Left ventricle myocardium superior (tissue), 1 donor: ENCODE measurements around the gene SH3PXD2A. TPM values are rescaled to one million over a fixed set of nuclear protein-coding genes. Genes with fewer than 3 reads are reported as not detected.
"Not testable (repeated sequence)": the region's sequence is repeated elsewhere in the genome, so short reads cannot be mapped to it uniquely, and the experiment has no call there.

Source experiments
- ATAC-seq: fragments of 200-7000 bp; cut with Tn5 transposase; one replicate; pipeline ENCODE4 v1.9.1; 2020; ENCODE audit warnings: mild to moderate bottlenecking, moderate library complexity
- DNase-seq: peaks from one replicate; pipeline ENCODE4 v3.0.0-alpha.2; 2020
- intact Hi-C: fragments of 100-400 bp; cut with micrococcal nuclease; formaldehyde crosslinking; loops from one replicate; pipeline ENCODE4 v1.11.0; 2022
- total RNA-seq: library from RNA; stranded (reverse); fragmentation: NEBNext Ultra II Directional; extraction: Animal tissue kit (Norgen Biotek cat#: 25700); gene quantifications from one replicate; pipeline ENCODE4 v1.2.1, GENCODE V29; 2021
- donor health status: DM: no; HTN: yes; CAD: no; lungs with severe emphysema.

SH3PXD2A gene
- total RNA-seq, 1 donor from 2014 or later: 28.6 TPM

GRCh38 chr10:103852856-103853255, 2.5 kb downstream of the SH3PXD2A start:
- DNase-seq: no peak
- ATAC-seq: peak; percentile 27
- intact Hi-C loops: no loop called here

- intact Hi-C loops: no loop called here
- peak; percentile 47 for ATAC-seq
- peak; percentile 73 for DNase-seq
Measured at GRCh38 chr10:103852189-103852711, 3.1 kb downstream of the SH3PXD2A start.

GRCh38 chr10:103851261-103851660, 4.1 kb downstream of the SH3PXD2A start:
- no peak for ATAC-seq
- intact Hi-C loops: no loop called here
- DNase-seq: no peak

- intact Hi-C loops: no loop called here
- peak; percentile 27 for ATAC-seq
- peak; percentile 38 for DNase-seq
Measured at GRCh38 chr10:103850572-103850895, 4.8 kb downstream of the SH3PXD2A start.

DNA sequence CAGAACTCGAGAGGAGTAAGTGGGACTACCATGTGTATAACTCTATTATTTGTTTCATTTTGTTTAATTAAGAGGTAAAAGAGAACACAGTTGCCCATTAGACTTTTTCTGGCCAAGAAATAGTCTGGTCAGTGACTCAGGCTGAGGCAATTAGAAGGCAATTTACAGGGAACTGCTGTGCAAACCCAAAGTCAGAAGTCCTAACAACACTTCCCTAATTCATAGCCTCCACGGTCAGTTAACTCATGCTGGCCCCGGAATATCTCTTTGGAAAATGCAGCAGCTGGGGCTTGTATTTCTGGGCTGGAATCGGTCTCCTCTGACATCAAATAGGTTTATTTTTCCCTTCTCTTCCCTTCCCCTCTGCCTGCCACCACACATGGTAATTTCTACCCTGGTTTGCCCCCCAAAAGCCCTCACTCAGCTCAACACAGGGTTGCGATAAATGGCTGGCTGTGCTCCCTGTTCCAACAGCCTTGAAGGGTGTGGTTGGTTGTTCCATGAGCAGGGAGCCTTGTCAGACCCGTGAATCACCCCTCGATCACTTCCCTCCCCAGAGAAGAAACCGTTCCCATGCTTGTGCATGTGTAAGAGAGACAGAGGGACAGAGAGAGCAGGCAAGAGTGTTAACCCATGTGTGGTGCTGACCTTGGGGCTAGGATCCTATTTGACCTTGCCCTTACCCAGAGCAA, 5.3 kb downstream of the SH3PXD2A start:
- DNase-seq (no peak), ATAC-seq (peak; percentile 24)
- intact Hi-C loops: no loop called here

- DNase-seq (peak; percentile 42), ATAC-seq (peak; percentile 3)
- intact Hi-C loops: no loop called here
Measured at GRCh38 chr10:103849212-103849877, 6.0 kb downstream of the SH3PXD2A start.

DNA sequence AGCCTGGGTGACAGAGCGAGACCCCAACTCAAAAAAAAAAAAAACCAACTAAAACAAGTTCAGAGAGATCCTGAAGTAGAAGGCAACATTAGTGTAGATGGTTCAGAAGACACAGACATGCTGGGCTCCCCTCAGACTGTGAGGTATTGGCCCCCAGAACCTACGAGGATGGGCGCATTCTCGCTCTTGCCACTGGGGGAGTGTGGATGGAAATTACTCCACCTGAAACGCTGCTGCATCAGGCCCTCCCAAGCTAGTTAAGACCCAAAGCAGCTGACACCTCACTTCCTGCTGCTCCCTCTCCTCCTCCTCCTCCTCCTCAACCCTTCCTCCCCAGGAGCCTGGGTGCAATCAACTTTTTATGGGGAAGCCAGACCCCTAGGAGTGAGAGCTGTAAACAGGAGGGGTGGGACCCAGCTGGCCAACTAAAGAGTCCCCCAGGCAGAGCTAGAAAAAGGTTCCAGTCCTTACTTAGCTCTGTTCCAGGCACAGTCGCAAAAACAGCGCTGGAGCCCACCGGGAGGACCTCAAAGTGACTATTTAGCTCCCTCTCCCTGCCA, 7.4 kb downstream of the SH3PXD2A start:
- intact Hi-C loops: no loop called here
- no peak for ATAC-seq
- no peak for DNase-seq

- intact Hi-C loops: no loop called here
- DNase-seq (no peak), ATAC-seq (no peak)
Measured at GRCh38 chr10:103847346-103847745, 8.0 kb downstream of the SH3PXD2A start.

- intact Hi-C loops: no loop called here
- DNase-seq (peak; percentile 55), ATAC-seq (peak; percentile 19)
Measured at GRCh38 chr10:103845972-103846371, 9.4 kb downstream of the SH3PXD2A start.

- intact Hi-C loops, ATAC-seq, DNase-seq: not testable (repeated sequence)
Measured at GRCh38 chr10:103845346-103845745, 10.0 kb downstream of the SH3PXD2A start.

DNA sequence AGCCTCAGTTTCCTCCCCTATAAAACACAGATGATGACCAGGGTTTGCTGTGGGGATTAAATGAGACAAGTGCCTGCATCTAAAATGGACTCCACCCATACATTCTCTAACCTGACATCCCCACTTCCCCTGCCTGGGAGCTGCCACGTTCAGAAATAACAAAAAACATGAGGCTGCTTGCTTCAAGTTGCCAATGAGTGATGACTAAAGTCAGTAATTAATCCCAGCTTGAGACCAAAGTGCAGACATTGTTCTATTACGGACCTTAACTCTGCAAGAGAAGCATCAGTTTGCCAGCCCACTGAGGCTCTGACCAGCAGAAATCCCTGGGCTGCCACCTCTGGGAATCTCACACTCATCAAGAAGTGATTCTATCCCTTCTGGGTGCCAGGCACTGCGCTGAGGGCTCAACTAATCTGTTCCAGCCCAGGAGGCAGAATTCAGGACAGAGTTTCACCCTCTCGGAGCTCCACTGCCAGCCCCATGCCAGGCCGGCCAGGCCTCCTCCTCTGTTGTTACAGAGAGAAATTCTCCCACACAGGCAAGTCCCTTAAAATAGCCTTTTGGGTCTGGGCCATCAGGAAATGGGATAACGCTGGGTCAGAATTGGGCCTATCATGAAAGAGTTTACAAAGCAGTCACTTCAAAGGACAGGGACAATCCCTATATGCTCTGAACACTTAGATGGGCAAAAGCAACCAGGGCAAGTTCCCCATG, 11.4 kb downstream of the SH3PXD2A start:
- ATAC-seq (peak; percentile 70), DNase-seq (peak; percentile 79)
- intact Hi-C loops: no loop called here

GRCh38 chr10:103843045-103843444, 12.3 kb downstream of the SH3PXD2A start:
- intact Hi-C loops: no loop called here
- no peak for ATAC-seq
- DNase-seq: no peak

GRCh38 chr10:103842605-103843004, 12.8 kb downstream of the SH3PXD2A start:
- no peak for ATAC-seq
- intact Hi-C loops: no loop called here
- DNase-seq: no peak

DNA sequence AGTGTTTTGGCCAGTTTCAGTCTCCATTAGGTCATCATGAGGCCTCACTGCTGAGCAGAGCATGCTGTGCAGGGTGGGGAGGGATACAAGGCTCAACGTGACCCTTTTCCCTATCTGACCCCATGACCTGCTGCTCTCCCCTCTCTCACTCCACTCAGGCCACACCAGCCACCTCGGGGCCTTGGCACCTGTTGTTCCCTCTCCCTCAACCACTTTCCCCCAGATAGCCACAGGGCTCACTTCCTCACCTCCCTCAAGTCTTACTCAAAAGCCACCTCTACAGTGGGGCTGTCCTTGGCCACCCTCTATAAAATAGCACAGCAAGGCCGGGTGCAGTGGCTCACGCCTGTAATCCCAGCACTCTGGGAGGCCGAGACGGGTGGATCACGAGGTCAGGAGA, 13.9 kb downstream of the SH3PXD2A start:
- ATAC-seq (no peak), DNase-seq (no peak)
- intact Hi-C loops: no loop called here

DNA sequence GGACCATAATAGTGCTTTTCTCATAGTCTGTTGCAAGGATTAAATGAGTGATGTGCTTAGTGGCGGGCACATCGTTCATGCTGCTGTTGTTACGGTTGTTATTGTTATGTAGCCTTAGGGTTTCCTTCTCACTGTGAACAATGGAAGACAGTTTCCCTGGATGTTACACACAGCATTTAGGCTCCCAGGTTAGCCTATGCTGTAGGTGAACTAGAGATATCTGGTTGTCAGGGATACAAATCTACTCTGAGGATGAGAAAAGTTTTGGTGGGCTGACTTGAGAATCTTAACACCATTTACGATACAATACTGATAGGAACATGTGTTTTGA, 14.7 kb downstream of the SH3PXD2A start:
- intact Hi-C loops: no loop called here
- DNase-seq: no peak
- ATAC-seq: no peak

- DNase-seq (peak; percentile 89), ATAC-seq (peak; percentile 70)
- intact Hi-C loops: no loop called here
Measured at GRCh38 chr10:103839872-103840739, 15.3 kb downstream of the SH3PXD2A start.

- no peak for ATAC-seq
- intact Hi-C loops: no loop called here
- DNase-seq: no peak
Measured at GRCh38 chr10:103839519-103839871, 15.9 kb downstream of the SH3PXD2A start.

GRCh38 chr10:103838862-103839518, 16.4 kb downstream of the SH3PXD2A start:
- ATAC-seq (peak; percentile 17), DNase-seq (no peak)
- intact Hi-C loops: no loop called here

- ATAC-seq (peak; percentile 47), DNase-seq (peak; percentile 36)
- intact Hi-C loops: no loop called here
Measured at GRCh38 chr10:103838070-103838395, 17.3 kb downstream of the SH3PXD2A start.
